HG02623 (cell line): ENCODE results near the gene SLC35F3.
"Not testable (repeated sequence)": the region's sequence is repeated elsewhere in the genome, so short reads cannot be mapped to it uniquely, and the experiment has no call there.

Experiments
- ATAC-seq: cut with Tn5 transposase; IDR thresholded peaks from one replicate; pipeline ENCODE4 v1.9.1; 2021; ENCODE audit warnings: moderate library complexity; ENCODE audit not compliant: unreplicated experiment

SLC35F3 gene

DNA sequence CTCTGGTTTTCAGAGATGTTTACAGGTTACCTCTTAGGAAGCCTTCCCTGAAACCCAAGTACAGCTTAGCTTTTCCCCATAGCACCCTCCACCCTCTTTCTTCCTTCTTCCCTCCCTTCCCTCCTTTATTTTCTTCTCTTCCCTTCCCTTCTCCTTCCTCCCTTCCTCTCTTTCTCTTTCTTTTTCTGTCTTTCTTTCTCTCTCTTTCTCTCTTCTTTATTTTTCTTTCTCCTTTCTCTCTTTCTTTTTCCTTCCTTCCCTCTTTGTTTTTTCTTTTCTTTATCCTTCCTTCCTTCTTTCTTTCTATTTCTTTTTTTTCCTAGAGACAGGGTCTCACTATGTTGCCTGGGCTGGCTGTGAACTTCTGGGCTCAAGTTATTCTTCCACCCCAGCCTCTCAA lies 231.6 kb downstream of the SLC35F3 start:
- ATAC-seq, result no peak

DNA sequence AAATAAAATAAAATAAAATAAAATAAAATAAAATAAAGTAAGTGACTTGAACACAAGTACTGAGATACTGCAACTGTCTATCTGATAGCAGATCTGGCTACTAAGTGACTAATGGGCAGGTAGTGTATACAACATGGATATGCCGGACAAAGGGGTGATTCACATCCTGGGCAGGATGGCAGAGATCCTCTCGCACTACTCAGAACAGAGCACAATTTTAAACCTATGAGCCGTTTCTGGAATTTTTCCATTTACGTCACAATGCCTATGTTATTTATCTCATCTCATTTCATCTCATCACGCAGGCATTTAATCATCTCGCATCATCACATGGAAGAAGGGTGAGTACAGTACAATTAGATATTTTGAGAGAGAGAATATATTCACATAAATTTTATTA lies 235.5 kb downstream of the SLC35F3 start:
- no peak for ATAC-seq

DNA sequence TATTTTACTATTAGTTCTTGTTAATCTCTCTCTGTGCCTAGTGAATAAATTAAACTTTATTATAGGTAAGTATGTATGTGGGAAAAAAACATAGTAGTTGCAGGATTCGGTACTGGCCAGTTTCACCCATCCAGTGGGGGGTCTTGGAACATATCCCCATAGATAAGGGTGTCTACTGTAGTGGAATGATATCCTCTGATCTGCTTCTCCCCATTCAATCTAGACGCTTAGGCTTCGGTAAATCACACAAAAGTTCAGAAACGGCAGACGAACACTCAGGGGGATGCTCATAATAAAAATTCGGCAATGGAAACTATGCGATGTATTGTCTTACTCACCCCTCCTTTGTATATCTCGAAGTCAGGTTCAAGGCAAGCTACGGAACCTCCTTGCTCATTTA lies 235.9 kb downstream of the SLC35F3 start:
- no peak for ATAC-seq

DNA sequence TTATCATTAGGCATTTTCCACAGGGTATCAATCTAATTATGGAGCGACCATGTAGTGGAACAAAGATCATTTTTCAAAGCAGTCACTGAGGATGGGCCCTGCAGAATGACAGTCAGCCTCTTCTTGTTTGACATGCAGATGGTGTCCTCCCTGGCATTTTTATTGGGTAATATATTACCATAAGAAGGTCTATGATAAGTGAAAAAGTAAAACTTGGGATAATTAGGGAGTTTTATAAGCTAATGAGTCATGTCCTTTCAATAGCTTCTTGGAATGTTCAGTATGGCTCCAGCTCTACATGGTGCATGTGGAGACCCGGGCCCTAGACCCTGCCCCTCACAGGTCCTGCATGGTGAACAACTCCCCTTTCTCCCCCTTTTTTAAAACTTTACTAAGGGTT lies 236.5 kb downstream of the SLC35F3 start:
- ATAC-seq, result no peak

DNA sequence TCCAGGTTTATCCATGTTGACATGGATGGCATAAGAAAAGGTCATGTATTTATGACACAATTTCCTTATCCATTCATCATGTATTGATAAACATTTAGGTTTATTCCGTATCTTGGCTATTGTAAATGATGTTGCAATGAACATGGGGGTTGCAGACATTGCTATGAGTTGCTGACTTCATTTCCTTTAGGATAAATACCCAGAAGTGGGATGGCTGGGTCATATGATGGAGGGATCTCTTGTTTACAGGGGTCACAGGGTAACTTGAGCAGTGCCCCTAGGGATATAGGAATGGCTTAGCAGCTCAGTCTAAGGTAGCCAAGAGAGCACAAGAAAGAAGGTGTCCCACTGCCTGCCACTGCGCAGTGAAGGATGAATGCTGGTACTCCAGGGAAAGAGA lies 239.2 kb downstream of the SLC35F3 start:
- no peak for ATAC-seq

DNA sequence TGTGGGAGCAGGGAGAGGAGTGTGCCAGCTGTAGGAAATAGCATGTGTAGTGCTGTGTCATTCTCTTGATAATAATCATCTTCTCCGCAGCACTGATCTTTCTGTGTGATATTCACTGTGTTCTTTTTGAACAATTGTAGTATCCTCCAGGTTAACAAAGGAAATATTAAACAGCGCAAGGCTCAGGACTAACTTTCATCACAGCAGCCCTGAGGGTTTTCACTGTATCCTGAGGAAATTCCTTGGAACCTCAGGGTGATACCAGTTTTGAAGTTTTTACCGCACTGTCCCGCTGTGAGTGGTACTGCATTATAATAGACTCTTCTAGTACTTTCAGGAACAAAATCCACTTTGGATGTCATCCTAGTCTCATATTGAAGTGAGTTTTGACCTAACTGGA lies 240.4 kb downstream of the SLC35F3 start:
- ATAC-seq, result no peak

DNA sequence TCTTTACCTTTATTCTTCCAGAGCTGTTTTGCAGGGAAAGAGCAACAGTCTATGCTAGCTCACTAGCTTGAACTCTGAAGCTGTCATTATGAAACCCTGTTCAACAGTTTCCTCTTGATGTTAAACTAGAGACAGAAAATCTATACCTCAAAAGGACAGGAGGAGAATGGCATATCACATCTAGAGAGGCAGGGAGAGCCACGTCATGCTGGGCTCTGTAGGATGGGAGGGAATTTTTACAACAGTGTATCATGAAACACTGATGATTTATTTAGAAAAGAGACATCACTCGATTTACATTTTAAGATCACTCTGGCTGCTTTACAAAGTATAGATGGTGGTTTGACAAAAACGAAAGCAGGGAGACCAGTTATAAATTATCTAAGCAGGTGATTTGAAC lies 243.9 kb downstream of the SLC35F3 start:
- ATAC-seq, result no peak

DNA sequence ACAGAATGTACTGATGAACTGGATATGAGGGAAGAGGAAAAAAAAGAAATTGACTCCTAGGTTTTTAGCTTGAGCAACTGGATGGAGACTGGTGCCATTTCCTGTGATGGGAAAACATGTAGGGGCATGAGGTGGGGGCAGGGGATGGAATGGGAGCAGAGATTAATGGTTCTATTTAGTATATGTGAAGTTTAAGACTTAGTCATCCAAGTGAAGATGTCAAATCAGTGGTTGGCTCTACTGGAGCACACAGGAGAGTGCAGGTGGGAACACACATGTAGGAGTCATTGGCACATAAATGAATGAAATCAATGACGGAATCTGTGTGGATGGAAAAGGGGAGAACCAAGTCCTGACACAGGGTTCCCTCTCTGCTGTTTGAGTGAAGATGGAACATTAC lies 244.3 kb downstream of the SLC35F3 start:
- no peak for ATAC-seq

DNA sequence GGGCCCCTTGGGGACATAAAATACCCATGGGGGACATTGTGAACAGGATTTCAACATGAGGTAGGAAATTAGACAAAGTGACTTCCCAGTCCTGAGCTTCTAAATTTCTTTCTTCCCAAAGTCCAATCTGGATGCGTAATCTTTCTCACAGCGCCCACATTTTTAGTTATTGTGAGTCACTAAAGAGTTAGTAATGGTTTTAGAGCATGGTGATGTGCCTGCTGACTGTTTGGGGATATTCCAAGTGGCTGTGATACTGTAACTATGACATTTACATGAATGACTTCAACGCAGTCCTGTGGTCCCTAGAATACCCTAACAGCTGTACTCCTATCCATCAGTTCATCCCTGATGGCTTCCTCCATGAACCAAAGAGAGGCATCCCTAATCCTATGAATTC lies 244.7 kb downstream of the SLC35F3 start:
- no peak for ATAC-seq

DNA sequence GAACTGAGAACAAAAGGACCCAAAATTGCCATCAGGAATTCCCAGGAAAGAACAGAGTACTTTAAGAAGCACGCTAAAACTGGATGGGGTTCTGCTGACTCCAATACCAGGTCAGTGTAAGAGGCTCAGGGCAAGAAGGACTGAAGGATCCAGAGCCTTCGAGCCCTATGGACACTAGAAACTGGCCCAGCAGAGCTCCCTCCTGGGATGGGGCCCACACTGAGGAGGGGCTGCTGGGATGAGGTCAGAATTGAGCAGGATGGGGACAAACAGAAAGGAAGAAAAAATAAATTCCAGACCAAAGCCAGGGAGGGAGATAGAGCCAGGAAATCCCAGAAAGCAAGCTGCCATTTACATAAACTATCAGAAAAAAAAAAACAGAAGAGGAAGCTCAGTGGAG lies 246.4 kb downstream of the SLC35F3 start:
- ATAC-seq, result no peak

DNA sequence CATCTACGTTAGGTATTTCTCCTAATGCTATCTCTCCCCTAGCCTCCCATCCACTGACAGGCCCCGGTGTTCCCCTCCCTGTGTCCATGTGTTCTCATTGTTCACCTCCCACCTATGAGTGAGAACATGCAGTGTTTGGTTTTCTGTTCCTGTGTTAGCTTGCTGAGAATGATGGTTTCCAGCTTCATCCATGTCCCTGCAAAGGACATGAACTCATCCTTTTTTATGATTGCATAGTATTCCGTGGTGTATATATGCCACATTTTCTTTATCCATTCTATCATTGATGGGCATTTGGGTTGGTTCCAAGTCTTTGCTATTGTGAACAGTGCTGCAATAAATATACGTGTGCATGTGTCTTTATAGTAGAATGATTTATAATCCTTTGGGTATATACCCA lies 247.9 kb downstream of the SLC35F3 start:
- ATAC-seq, result not testable (repeated sequence)

DNA sequence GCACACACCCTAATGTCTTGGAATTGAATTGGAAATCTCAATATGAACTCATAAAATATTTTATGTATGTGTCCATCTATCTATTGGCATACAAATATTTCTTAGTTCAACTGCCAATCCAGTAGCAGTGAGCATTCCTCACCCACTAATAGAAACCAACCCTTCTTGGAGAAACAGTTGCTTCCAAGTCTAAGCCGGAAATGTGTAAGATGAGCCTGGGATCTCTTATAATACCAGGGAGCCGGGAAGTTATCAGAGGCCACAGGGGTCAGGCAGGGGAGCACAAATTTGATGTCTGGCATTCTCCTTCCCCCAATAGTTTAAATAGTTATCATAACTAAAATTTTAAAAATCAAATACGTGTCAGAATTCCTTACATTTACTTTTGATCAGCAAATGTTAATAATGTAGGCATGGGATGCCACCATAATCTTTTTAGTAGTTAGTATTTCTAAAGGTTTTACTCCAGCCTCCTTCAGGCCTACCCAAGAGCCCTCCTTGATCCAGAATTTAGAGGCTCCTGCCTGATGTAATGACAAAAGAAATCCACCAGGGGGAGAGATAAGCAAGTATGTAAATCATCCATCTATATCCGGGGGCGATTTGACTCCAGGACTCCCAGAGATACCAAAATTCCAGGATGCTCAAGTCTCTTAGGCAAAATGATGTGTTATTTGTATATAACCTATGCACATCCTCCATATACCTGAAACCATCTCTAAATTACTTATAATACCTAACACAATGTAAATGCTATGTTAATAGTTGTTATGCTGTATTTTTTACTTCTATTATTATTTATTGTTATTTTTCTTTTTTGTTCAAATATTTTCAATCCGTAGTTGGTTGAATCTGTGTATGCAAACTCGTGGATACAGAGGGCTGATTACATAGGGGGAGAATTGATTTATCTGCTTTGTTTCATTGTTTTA lies 250.1 kb downstream of the SLC35F3 start:
- no peak for ATAC-seq

DNA sequence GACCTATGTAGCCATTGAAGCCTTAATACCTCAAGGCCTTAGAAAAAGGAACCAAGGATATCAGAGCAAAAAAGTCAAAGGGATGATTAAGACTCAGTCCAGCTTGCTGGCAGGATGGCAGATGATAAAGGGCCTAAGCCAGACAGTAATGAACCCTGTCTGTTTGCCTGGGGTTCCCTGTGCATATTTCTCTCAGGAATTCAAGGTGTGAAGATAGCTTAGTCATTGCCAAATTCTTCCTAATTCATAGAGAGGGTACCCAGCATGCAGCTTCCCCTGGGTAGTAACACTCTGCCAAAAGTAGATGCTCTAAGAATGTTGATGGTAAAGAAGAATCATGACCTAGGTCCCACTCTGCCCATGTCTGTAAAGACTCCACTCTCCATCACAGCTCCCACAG lies 258.2 kb downstream of the SLC35F3 start:
- ATAC-seq, result no peak

DNA sequence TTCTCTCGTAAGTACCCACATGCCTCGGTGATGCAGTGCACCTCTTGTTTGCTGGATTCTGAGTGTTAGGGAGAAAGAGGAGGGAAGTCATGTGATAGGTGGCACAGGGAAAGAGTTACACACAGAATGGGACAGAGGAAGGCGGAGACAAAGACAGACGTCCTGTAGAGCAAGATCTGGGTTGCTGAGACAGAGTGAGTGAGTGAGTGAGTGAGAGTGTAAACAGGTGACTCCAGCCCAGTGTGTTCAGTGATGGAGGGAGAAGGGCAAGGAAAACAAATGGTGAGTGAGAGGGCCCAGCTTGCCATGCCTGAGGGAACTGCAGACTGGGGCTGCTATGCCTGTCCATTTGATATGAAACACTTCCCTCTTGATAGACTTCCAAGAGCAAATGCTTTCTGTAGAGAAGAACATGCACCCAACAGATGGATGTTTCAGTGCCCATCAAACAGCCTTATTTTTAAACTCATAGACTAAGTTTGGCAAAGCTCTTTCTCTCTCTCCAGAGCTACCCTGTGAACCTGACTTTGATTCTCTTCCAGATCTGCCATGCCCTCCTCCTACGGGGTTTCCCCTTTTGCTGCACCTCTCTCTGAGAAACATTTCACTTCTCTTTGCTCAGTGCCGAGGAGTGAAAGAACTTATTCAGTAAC lies 258.9 kb downstream of the SLC35F3 start:
- ATAC-seq, result no peak

DNA sequence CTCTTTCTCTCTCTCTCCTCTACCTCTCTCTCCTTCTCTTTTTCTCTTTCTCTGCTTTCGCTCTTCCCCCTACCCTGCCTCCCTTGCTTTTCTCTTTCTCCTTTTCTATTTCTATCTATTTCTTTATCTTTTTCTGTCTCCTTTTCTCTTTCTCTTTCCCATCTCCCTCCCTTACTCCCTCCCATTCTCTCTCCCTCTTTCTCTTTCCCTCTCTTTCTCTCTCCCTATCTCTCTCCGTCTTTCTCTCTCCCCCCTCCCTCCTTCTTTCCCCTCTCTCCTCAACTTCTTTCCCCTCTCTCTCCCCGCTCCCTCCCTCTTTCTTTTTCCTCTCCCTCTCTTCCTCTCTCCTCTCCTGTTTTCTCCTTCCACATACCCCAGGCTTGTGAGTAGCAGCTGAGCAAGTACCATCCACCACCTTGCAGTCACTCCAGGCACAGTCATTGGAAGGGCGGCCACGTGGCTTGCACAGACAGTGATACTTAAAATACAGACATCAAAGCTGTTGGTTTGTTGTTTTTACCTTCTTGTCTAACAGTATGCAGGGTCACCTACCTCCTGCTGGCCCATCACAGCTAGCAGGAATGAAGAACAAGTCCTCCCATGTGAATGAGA lies 259.7 kb downstream of the SLC35F3 start:
- ATAC-seq, result no peak

DNA sequence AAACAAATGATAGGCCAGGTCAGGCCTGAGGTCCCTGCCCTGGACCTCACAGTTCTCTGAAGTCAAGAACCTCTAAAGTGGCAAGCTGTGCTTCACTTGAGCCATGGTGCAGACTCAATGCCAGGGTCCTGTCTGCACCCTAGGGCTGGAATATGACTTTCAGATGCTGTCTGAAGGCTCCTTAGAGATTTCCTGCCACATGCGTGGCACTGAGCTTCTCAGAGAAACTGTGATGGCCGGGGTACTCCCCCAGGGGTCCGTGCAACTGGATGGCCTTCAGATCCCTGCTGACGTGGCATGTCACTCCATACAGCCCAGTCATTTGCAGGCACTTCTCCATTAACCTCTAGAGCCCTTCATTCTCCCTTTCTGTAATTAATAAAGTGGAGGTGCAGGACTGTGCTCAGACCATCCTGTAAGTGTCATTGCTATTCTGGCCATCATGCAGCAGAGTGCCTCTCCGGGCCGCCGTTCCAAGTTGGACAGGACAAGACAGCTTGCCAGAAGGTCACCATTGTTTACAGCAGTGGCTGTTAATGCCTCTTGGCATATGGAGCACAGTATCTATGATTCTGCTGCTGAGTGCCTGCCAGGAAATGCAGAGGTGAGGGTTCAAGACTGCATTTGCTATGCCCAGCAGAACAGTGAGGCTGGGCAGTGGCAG lies 263.7 kb downstream of the SLC35F3 start:
- ATAC-seq, result no peak

DNA sequence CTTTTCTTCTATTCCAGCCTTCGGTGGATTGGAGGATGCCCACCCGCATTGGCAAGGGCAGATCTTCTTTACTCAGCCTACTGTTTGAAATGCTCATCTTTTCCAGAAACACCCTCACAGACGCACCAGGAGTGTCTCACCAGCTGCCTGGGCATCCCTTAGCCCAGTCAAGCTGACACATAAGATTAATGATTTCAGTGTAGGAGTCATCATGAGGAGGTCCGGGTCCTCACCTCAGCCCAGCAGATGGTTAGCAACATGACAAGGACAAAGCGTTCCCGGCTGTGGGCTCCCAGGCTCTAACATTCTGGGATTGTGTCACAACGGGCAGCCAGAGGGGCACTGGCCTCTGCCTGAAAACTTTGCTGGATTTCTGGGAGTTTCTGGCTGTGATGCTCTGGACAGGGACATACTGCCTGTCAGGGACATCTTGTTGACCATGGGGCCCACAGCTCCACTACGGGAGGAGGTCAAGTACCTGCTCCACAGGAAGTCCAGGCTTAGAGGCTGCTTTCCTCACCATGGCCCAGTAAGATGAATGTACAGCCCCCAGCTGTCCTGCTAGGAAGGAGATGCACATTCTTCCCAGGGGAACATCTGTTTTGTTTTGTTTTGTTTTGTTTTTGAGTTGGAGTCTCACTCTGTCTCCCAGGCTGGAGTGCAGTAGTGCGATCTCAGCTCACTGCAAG lies 264.8 kb downstream of the SLC35F3 start:
- ATAC-seq, result no peak

DNA sequence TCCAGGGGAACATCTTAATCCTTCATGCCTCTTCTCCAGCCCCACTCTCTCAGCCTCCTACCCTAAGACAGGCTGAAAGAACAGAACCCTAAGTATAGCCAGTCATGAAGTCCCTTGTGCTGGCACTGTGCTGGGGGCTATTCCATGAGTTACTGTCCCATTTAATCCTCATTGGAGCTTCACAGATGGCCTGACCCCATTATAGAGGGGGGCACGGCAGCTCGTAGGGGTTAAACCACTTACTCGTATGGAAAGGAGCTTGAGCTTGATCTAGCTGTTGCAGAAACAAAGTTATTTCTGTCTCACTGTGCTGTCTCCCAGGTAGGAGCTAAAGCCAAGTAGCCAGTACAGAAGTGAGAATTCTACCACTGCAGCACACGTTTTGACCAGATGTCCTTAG lies 265.6 kb downstream of the SLC35F3 start:
- no peak for ATAC-seq

DNA sequence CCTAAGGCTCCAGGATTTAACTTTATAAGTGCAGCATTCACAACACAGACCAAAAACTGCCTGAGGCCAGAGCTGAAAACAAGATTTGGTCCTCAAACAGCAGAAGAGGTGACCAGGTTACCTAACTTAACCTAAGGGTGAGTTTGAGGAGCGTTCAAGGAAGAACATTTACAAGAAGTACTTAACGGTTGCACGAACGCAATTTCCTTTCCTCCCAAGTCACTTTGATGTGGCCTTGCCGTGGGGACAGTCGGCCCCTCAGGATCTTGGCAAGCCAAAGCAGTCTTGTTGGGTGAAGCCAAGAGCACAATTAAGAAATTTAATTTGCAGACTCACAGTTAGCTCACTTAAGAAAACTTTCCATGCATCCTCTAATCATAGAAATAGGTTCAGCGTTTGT lies 266.1 kb downstream of the SLC35F3 start:
- ATAC-seq, result no peak

DNA sequence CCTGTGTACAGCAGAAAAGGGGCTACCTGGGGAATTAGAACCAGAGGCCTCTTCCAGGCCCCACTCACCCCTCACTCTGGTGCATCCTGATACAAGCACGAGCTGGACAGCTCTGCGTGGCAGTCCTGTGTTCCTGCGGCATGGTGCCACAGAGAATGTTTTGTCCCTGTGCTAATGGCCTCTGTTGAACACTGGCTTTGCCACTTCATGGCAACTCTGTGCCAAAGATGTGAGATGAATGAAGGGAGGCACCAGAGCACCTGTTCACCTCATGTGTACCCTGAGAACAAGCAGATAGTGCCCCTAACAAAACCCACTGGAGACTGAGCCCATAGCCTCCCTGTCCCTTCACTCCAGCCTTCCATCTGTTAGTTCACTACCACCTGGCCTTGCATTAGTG lies 269.5 kb downstream of the SLC35F3 start:
- no peak for ATAC-seq

DNA sequence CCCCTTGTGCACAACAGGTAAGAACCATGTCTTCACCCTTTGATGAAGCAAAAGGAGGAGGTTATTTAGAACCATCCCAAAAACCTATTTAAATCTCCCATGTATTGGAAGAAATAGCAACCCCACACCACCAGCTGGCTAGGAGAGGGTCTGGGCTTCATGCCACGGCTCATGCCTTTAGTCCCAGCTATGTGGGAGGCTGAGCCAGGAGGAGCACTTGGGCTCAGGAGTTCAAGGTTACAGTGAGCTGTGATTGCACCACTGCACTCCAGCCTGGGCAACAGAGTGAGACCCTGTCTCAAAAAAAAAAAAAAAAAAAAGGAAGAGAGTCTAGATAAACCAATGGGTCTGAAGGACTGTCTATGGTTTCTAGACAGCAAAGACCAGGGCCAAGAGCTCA lies 270.9 kb downstream of the SLC35F3 start:
- ATAC-seq, result no peak
